ENCODE results near the gene SMARCB1.

Gene SMARCB1

DNA sequence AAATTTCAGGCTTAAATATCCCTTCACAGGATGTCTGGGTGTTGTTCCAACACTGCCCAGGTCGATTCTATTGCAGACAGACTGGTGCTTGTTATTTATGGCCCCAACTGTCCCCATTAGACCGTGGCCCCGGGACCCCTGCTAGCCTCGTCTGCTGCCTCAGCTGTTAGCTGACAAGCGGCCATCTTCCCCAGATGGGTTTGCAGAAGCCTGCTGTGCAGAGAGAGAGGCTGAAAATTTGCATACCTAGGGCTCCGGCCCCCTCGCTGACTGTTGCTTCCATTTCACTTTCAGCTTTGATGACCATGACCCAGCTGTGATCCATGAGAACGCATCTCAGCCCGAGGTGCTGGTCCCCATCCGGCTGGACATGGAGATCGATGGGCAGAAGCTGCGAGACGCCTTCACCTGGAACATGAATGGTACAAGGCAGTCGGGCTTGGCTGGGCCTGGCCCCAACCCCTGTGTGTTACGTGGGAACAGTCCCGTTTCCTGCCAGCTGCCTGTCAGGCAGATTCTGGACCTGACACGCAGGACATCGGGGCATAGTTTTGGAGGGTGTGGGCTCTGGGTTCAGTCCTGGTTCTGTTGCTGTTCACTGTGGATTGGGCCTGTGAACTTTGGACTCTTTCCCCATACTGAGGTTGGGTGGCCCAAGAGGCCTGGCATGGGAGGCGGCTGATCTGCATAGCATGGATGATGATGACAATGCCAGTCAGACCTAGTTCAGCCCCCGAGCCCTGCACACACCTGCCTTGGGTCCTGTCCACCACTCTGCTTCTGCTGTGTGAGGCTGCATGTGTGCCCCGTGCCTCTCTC, 16.4 kb downstream of the SMARCB1 start:
- no peak for DNase-seq (ENCODE audit: low spot score)

DNA sequence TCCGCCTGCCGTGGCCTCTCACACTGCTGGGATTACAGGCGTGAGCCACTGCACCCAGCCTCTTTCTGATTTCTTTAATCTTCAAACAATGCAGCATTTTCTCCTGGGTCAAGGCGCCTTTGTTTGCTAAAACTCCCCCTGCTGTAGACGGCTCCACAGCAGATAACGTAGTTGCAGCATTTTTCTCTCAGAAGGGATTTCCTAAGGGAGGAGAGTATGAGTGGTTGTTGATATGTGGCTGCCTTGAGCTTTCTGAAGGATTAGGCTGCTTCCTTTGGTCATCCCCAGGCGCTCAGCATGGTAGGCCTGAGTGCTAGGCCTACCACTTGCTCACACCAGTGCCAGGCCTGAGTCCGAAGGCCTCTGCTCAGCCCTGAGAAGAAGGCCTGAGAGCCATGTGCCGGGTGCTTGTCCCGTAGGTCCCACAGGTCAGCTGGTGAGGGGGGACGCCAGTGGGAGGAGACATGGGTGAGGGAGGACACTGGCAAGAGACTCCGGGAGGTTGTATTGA, 18.1 kb downstream of the SMARCB1 start:
- DNase-seq (ENCODE audit: low spot score) = no peak

DNA sequence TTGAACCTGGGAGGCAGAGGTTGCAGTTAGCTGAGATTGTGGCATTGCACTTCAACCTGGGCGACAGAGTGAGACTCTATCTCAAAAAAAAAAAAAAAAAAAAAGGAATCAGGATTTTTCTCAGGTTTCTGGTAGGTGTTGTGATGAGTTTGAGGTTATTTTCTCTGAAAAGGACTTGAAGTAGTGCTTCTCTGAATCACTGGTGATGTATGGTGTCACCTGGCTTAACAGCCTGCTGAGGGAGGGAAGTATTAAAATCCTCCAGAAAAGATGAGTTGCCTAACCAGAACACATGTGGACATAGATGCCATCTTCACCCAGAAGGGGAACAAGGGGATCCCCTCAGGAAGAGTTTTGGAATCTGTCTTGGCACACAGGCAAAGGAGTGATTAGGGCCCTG, 20.1 kb downstream of the SMARCB1 start:
- DNase-seq (ENCODE audit: low spot score) = no peak

DNA sequence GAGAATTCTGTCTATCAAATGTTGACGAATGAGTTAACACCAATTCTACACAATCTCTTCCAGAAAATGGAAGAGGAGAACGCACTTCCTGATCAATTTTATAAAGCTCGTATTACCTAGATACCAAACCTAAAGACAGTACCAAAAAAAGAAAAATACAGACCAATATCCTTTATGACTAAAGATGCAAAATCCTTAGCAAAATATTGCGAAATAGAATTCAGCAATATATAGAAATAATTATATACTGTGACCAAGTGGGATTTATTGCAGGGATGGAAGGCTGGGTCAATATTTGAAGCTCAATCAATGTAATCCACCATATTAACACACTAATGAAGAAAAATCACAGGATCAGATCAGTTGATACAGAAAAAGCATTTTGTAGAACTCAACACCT, 25.6 kb downstream of the SMARCB1 start:
- no peak for DNase-seq (ENCODE audit: low spot score)

DNA sequence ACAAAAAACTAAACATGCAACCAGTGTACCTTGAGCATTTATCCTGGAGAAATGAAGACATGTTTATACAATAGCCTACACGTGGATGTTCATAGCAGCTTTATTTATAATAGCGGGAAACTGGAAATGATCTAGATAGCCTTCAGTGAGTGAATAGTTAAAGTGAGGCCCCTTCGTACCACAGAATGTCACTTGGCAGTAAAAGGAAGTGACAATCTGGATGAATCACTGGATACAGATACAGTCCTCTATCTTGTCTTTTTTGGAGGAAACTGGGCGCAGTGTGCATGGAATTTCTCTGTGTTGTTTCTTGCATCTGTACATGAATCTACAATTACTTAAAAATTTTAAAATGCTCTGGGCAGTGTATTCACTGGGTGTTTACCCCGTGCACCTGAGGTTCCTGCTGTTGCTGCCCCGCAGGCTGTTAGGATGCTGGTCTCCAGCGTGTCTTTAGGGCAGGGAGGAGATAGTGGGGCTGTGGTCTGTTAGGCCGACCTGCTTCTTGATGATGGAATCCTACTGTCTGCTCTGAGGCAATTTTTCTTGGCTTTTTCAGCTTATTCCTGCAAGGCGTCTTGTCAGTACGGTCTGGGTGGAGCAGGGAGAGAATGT, 28.9 kb downstream of the SMARCB1 start:
- DNase-seq (ENCODE audit: low spot score) = no peak

DNA sequence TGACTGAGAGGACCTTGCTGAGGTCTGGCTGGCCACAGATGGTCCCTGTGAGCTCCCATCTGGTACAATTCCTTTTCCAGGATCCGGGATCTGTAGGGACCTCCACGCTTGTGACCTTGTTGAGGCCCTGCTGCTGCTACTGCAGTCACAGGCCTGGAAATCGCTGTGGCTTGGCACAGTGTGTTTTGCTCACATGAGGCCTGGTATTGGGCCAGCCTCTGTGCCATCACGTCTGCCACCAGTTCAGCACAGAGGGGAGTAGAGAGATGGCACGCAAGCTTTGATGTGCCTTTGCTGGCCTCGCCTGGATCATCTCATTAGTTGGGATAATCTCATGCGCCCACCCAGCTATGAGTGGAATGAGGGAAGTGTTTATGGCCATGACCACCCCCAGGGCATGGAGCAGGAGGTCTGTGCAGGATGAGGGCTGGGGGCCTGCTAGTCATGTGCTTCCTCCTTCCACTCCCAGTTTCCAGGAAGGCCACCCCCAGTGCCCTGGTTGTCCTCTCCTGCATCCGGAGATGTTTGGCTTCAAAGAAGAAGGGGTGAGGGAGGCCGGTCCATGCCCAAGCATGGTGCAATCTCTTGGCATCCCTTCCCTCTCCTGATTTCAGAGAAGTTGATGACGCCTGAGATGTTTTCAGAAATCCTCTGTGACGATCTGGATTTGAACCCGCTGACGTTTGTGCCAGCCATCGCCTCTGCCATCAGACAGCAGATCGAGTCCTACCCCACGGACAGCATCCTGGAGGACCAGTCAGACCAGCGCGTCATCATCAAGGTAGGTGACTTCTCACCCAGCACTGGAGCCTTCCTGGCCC, 29.6 kb downstream of the SMARCB1 start:
- no peak for DNase-seq (ENCODE audit: low spot score)

- no peak for DNase-seq (ENCODE audit: low spot score)
Measured at GRCh38 chr22:23817146-23817545, 30.4 kb downstream of the SMARCB1 start.

DNA sequence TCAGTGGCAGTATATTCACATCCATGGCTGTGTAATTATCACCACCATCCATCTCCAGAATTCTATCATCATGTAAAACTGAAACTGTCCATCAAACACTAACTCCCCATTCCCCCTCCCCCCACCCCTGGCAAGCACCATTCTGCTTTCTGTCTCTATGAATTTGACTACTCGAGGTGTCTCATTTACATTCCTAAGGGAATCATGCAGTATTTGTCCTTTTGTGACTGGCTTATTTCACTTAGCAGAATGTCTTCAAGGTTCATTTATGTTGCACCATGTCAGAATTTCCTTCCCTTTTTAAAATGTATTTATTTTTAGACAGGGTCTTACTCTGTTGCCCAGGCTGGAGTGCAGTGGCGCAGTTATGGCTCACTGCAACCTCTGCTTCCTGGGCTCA, 31.8 kb downstream of the SMARCB1 start:
- no peak for DNase-seq (ENCODE audit: low spot score)

DNA sequence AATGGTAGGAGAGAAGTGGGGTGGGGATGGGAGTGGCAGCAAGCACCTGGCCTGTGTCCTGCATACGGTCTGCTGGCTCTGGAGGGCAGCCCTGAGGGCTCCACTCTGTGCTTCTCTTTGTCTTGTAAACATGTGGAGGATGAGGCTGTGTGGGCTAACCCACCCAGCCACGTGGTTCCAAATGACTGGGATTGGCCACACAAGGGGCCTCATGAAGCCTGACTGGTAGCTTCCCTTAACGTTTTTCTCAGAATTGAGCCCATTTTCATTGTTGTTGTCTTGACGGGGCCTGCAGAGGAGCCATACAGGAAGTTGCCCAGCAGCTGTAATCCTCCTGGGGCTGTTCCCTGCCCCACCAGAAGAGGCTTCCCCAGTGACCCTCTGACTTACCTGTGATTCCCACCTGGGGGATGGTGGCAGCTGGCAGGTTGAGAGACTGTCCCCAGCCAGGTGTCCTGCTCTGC, 34.0 kb downstream of the SMARCB1 start:
- no peak for DNase-seq (ENCODE audit: low spot score)

DNA sequence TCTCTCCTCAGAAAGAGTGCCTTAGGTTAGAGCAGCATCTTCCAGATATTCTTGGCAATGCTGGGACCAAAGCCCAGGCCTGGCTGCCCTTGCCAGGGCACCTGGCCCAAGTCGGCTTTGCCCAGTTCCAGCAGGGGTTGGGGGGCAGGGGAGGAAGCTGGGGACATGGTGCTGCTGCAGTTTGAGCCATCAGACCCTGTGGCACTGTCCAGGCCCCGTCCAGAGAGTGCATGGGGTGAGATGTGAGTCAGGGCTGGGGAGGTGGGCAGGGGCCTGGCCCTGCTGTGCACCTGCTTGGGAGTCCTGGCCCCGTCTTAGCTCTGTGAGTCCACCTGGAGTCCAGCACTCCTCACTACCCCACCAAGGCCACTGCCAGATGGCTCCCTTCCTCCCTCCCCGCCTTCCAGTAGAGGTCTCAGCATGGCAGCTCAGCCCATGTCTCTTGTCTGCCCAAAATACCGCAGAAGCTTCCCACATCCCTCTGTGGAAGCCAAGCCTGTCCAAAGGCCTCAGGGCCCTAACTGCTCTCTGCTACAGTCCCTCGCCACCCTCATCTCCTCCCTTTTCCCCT, 35.4 kb downstream of the SMARCB1 start:
- DNase-seq (ENCODE audit: low spot score) = no peak

DNA sequence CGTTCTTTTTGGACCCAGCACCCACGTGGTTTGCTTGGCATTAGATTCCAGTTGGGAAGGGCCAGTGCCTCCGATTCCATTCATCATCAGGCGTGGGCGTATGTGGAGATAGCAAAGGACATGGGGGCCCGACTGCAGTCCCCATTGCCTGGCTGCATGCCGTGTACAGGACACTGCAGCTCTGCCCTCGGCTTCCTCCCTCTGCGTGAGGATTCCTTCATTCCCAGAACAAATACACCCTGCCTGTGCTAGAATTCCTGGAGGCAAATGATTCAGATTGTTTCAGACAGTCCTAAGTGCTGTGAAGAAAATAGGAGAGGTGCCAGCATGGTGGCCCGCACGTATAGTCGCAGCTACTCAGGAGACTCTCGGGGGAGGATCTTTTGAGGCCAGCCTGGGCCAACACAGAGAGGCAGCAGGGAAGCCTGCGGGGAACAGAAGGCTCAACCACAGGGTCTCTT, 36.6 kb downstream of the SMARCB1 start:
- no peak for DNase-seq (ENCODE audit: low spot score)

DNA sequence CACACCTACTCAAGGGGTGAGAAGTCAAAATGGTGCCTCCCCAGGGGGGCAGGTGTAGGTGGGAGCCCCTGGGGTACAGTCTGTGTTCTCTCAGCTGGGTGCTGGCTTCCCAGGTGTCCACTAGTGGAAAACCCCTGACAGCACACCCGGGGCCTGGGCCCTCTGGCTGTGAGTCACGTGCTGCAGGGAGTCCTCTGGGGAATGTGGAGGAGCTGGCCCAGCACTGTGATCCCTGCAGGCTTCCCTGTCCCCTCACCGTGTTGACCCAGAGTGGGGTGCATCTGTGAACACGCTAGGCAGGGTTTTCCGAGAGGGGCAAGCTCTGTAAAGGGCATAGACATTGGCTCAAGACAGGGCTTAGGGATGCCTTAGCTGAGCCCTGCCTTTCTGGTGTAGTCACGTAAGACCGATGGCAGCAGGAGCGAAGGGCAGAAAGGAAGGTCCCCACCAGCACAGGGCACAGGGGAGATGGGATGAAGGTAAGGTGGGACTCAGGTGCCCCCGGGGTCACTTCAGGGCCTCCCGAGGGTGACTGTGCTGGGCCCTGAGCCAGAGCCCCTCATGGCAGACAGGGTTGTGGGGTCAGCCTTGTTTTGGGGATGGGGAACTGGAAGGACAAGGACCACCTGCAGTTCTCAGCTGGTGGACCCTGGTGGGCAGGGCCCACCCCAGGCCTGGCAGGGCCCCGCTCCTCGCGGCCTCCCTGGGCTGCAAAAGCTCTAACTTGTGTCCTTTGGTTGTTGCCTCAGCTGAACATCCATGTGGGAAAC, 37.9 kb downstream of the SMARCB1 start:
- no peak for DNase-seq (ENCODE audit: low spot score)

- no peak for DNase-seq (ENCODE audit: low spot score)
Measured at GRCh38 chr22:23825246-23825905, 38.6 kb downstream of the SMARCB1 start.

GRCh38 chr22:23826510-23827350, 40.0 kb downstream of the SMARCB1 start:
- DNase-seq (ENCODE audit: low spot score) = no peak

DNA sequence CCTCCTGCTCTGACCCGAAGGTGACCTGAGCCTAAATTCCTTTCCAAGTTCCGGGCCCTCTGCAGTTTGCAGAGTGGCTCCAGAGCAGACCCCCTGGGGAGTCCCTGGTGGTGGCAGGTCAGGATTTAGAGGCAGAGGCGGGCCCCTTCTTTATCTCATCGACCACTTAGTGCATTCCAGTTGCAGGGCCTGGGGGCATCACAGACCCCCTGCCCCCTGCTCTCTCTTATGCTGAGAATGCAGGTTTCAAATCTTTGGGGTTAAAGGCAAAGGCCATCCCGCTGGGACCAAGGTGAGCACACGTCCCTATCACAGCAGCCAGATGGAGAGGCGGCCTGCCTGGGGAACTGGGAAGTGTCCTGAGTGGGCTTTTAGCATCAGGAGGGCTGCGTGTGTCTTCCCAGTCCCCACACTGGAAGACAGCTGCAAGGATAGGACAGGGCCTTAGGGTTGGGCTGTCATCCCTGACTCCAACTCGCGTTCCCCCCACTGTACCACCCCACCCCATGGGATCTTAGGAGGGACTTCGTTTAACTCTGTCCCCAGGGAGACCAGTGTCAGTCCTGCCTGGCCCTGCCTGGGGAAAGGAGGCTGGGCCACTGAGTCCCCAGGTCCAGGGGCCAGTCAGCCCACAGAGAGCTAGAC, 40.7 kb downstream of the SMARCB1 start:
- no peak for DNase-seq (ENCODE audit: low spot score)

DNA sequence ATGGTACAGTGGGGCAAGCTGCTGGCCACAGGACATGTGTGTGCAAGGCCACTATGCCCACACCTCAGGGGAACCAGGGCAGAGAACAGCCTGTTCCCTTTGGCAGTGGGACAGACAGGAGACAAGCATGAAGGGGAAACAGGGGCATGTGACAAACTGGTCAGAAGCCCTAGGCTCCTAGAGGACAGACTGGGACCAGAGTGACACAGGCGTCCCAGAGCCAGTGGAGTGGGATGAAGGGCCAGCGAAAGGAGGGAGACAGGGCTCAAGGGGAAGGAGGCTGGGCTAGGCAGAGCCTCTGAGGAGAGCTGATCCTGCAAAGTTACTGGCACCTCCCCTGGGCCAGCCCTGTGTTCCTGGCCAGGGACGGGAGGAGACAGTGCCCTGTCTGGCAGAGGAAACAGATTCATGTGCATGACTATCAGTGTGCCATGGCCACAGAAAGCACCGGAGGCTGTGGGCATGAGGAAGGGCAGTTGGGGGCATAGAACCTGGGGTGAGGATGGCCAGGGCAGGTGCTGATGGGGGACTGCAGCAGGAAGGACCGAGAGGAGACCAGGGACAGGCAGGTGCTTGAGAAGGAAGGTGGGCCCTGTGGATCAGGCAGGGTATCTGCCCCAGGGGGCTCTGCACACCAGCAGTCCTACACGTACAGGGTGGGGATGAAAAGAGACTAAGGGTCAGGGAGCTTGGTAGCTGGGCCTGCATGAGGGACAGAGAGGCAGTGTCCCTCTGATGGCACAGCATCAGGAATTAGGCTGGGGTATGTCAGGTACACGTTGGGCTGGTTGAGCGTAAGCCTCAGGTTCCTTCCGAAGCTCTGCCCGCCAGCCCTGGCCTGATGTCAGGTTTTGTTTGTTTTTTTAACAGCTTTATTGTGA, 42.3 kb downstream of the SMARCB1 start:
- DNase-seq (ENCODE audit: low spot score) = no peak

GRCh38 chr22:23829845-23830372, 43.1 kb downstream of the SMARCB1 start:
- no peak for DNase-seq (ENCODE audit: low spot score)

GRCh38 chr22:23831261-23831660, 44.5 kb downstream of the SMARCB1 start:
- no peak for DNase-seq (ENCODE audit: low spot score)

Measured in kidney tubule cell (primary cell).